Transverse colon (tissue), 4 donors: ENCODE data around the gene CDYL. TPM values are rescaled to one million over a fixed set of nuclear protein-coding genes. Genes with fewer than 3 reads are reported as not detected.
"Not testable (repeated sequence)": the region's sequence is repeated elsewhere in the genome, so short reads cannot be mapped to it uniquely, and the experiment has no call there.

Experiments
- DNase-seq: peaks from one replicate; pipeline ENCODE4 v3.0.0-alpha.2; 2019
- H3K27ac ChIP-seq, 4 donors: fragments of 200-600 bp; sonication (generic); 2 replicates each; pipeline ENCODE4 v1.5.1; 2016 to 2018; ENCODE audit warnings: inconsistent platforms in 4 of 4
- H3K27me3 ChIP-seq: fragments of 200-600 bp; sonication (generic); 2 replicates; pipeline ENCODE4 v1.5.1; 2017; ENCODE audit warnings: inconsistent platforms
- H3K36me3 ChIP-seq, 4 donors: fragments of 200-600 bp; sonication (generic); 2 replicates each; pipeline ENCODE4 v1.5.1; 2017 to 2019; ENCODE audit warnings: inconsistent platforms in 4 of 4
- H3K4me1 ChIP-seq, 4 donors: fragments of 200-600 bp; sonication (generic); 2 replicates each; pipeline ENCODE4 v1.5.1; 2017 to 2020; ENCODE audit warnings: inconsistent platforms in 4 of 4
- H3K4me3 ChIP-seq, 4 donors: fragments of 200-600 bp; sonication (generic); 1 replicate in 1 of 4; 2 replicates in 3 of 4; pipeline versions ENCODE4 v1.5.1 to v1.6.1; 2017 to 2019; ENCODE audit warnings: inconsistent platforms in 4 of 4
- H3K9me3 ChIP-seq, 2 donors: fragments of 200-600 bp; sonication (generic); 2 replicates each; pipeline ENCODE4 v1.5.1; 2017 to 2019; ENCODE audit warnings: inconsistent platforms in 2 of 2
- CTCF ChIP-seq, 5 experiments: fragments of 200-600 bp in 3 of 5; fragments of 450-650 bp in 2 of 5; sonication (generic) in 3 of 5; IDR thresholded peaks; 1 replicate in 2 of 5; 2 replicates in 3 of 5; pipeline ENCODE4 v1.5.1; 2016 to 2017; ENCODE audit warnings: antibody characterized with exemption in 5 of 5, inconsistent platforms in 3 of 5, mild to moderate bottlenecking in 2 of 5, moderate library complexity in 1 of 5
- EP300 ChIP-seq: sonication (generic); formaldehyde crosslinking; IDR thresholded peaks from one replicate; pipeline ENCODE4 v1.6.1; 2017; ENCODE audit warnings: antibody characterized with exemption, low read depth
- POLR2A ChIP-seq: fragments of 450-650 bp; IDR thresholded peaks from one replicate; pipeline ENCODE4 v1.6.1; 2016; ENCODE audit warnings: antibody characterized with exemption, mild to moderate bottlenecking, moderate library complexity
- POLR2AphosphoS5 ChIP-seq, 3 donors: sonication (generic); formaldehyde crosslinking; IDR thresholded peaks; one replicate each; pipeline ENCODE4 v1.6.1; 2016; ENCODE audit warnings: antibody characterized with exemption in 3 of 3
- WGBS, 2 donors: methylation state at CpG; one replicate each; pipeline ENCODE4 v1.1.5; 2018; ENCODE audit warnings: low coverage in 1 of 2; 5-methylcytosine and 5-hydroxymethylcytosine counted together
- in situ Hi-C, 4 donors: fragments of 200-750 bp; cut with MboI; loops; one replicate each; pipeline versions ENCODE4 v1.15.0 to v1.15.1; 2017; ENCODE audit warnings: low sequenced_read_pairs in 3 of 4, low pct_ligation_motif_present in 1 of 4, low pct_unique_long_range_greater_than_20kb in 1 of 4
- intact Hi-C: fragments of 100-400 bp; cut with DNase I; formaldehyde crosslinking; loops from one replicate; pipeline ENCODE4 v1.15.1; 2023; ENCODE audit warnings: low total_unique reads
- total RNA-seq, 4 donors: library from RNA; depleted of rRNA; stranded (reverse); fragments of >200 nt; gene quantifications; one replicate each; pipeline ENCODE4 v1.1.0, GENCODE V29; 2016

The CDYL gene
- total RNA-seq, 4 donors from 2014 or later = 23.6 to 40.8 (median 30.0) TPM

- Histone ChIP-seq H3K9me3 (no peaks in the 10 kb centered on the region), H3K27ac (no peak overlapping the region), H3K4me3 (no peak overlapping the region), H3K4me1 (peaks cover 0 to 12% (median 2%) of the 10 kb centered on the region in 4 donors), H3K27me3 (no peaks in the 10 kb centered on the region), H3K36me3 (no peaks in the 10 kb centered on the region)
- 52 to 77% methylated on average over 5 of the region's 5 CpGs for WGBS, 2 donors
- intact Hi-C loops (no loop called here), in situ Hi-C loops (no loop called here)
- TF ChIP-seq CTCF (IDR thresholded peaks at IDR 0.05) (no peak), EP300 (no peak), POLR2A (no peak), POLR2AphosphoS5 (IDR thresholded peaks at IDR 0.05) (no peak)
- no peak for DNase-seq
These were observed 44.6 kb downstream of the CDYL start for GRCh38 chr6:4820704-4821276.

GRCh38 chr6:4822476-4822875 is 46.3 kb downstream of the CDYL start:
- no peaks in the 10 kb centered on the region for H3K36me3 ChIP-seq
- intact Hi-C loops = no loop called here
- peaks cover 9 to 11% of the 10 kb centered on the region in 2 donors for H3K9me3 ChIP-seq
- TF ChIP-seq POLR2AphosphoS5 (IDR thresholded peaks at IDR 0.05) = no peak
- no peak for TF ChIP-seq EP300
- no peak for TF ChIP-seq CTCF (IDR thresholded peaks at IDR 0.05)
- TF ChIP-seq POLR2A = no peak
- no peak for DNase-seq
- no peak overlapping the region for H3K4me3 ChIP-seq
- H3K27me3 ChIP-seq = no peaks in the 10 kb centered on the region
- in situ Hi-C loops = no loop called here
- H3K27ac ChIP-seq = no peak overlapping the region
- 80 to 92% methylated on average over 1 of the region's 1 CpG for WGBS, 2 donors
- H3K4me1 ChIP-seq = peaks cover 0 to 12% (median 2%) of the 10 kb centered on the region in 4 donors

GRCh38 chr6:4828187-4828698 is 52.0 kb downstream of the CDYL start:
- intact Hi-C loops (no loop called here), in situ Hi-C loops (no loop called here)
- no peaks in the 10 kb centered on the region for H3K36me3 ChIP-seq
- DNase-seq = no peak
- peaks cover 31 to 33% of the 10 kb centered on the region in 2 donors for H3K9me3 ChIP-seq
- H3K27me3 ChIP-seq = no peaks in the 10 kb centered on the region
- H3K4me3 ChIP-seq = no peak overlapping the region
- TF ChIP-seq EP300 (no peak), CTCF (IDR thresholded peaks at IDR 0.05) (no peak), POLR2A (no peak), POLR2AphosphoS5 (IDR thresholded peaks at IDR 0.05) (no peak)
- WGBS, 2 donors = 93 to 100% methylated on average over 3 of the region's 3 CpGs
- no peak overlapping the region for H3K27ac ChIP-seq
- H3K4me1 ChIP-seq = no peaks in the 10 kb centered on the region

- H3K4me1 ChIP-seq = no peaks in the 10 kb centered on the region
- H3K27ac ChIP-seq = no peak overlapping the region
- no peaks in the 10 kb centered on the region for H3K27me3 ChIP-seq
- no peak for DNase-seq
- H3K36me3 ChIP-seq = no peaks in the 10 kb centered on the region
- intact Hi-C loops = no loop called here
- in situ Hi-C loops = no loop called here
- TF ChIP-seq POLR2A (no peak), EP300 (no peak), CTCF (IDR thresholded peaks at IDR 0.05) (no peak), POLR2AphosphoS5 (IDR thresholded peaks at IDR 0.05) (no peak)
- H3K9me3 ChIP-seq = peaks cover 31 to 33% of the 10 kb centered on the region in 2 donors
- H3K4me3 ChIP-seq = no peak overlapping the region
These were observed 52.9 kb downstream of the CDYL start for GRCh38 chr6:4829089-4829488.

GRCh38 chr6:4835540-4835939 is 59.3 kb downstream of the CDYL start:
- H3K4me1 ChIP-seq, intact Hi-C loops, H3K36me3 ChIP-seq, H3K27me3 ChIP-seq, H3K4me3 ChIP-seq, DNase-seq, H3K9me3 ChIP-seq, H3K27ac ChIP-seq, in situ Hi-C loops: not testable (repeated sequence)
- WGBS, 2 donors = 98% methylated on average over 12 of the region's 13 CpGs; no CpG with 5 or more reads in 1 of the 2 donors
